Neuronal stem cell (in vitro differentiated cells): ENCODE results near the gene LVRN.

Experiments used
- DNase-seq: peaks from one replicate; pipeline ENCODE4 v3.0.0-alpha.2; 2013; ENCODE audit warnings: low spot score
- H2AFZ ChIP-seq: one replicate; pipeline ENCODE4 v1.6.1; 2013; ENCODE audit warnings: mild to moderate bottlenecking, low read length, inconsistent platforms
- H2AK5ac ChIP-seq: 2 replicates; pipeline ENCODE4 v1.6.1; 2013; ENCODE audit warnings: low read depth, mild to moderate bottlenecking, inconsistent platforms, low read length, moderate library complexity, mixed read lengths
- H2BK120ac ChIP-seq: 2 replicates; pipeline ENCODE4 v1.6.1; 2013; ENCODE audit warnings: low read depth, mild to moderate bottlenecking, inconsistent platforms, low read length, moderate library complexity, mixed read lengths
- H2BK12ac ChIP-seq: one replicate; pipeline ENCODE4 v1.6.1; 2013; ENCODE audit warnings: low read length, inconsistent platforms
- H2BK15ac ChIP-seq: 2 replicates; pipeline ENCODE4 v1.6.1; 2013; ENCODE audit warnings: mild to moderate bottlenecking, low read length, inconsistent platforms, mixed read lengths
- H2BK5ac ChIP-seq: one replicate; pipeline ENCODE4 v1.6.1; 2013; ENCODE audit warnings: inconsistent platforms, mild to moderate bottlenecking, low read length, moderate library complexity
- H3K14ac ChIP-seq: one replicate; pipeline ENCODE4 v1.6.1; 2013; ENCODE audit warnings: low read length, inconsistent platforms
- H3K18ac ChIP-seq: 2 replicates; pipeline ENCODE4 v1.6.1; 2013; ENCODE audit warnings: low read length, inconsistent platforms
- H3K23ac ChIP-seq: 2 replicates; pipeline ENCODE4 v1.6.1; 2013; ENCODE audit warnings: low read depth, mild to moderate bottlenecking, mixed read lengths, low read length, inconsistent platforms; ENCODE audit not compliant: poor library complexity
- H3K27ac ChIP-seq: replicated peaks from 3 replicates; pipeline ENCODE4 v1.5.1; 2013; ENCODE audit warnings: low read length, inconsistent platforms
- H3K27me3 ChIP-seq, 3 experiments: 2 replicates each; pipeline ENCODE4 v1.6.1; 2013; ENCODE audit warnings: low read length in 3 of 3, mild to moderate bottlenecking in 2 of 3, inconsistent platforms in 1 of 3, low read depth in 1 of 3, mixed read lengths in 1 of 3, moderate library complexity in 1 of 3; ENCODE audit not compliant: control insufficient read depth in 3 of 3, insufficient read depth in 3 of 3
- H3K36me3 ChIP-seq, 2 donors: replicated peaks in 1 of 2; 2 replicates each; pipeline ENCODE4 v1.6.1; 2013; ENCODE audit warnings: low read length in 2 of 2; ENCODE audit not compliant: control insufficient read depth in 2 of 2, insufficient read depth in 2 of 2
- H3K4ac ChIP-seq: 2 replicates; pipeline ENCODE4 v1.6.1; 2013; ENCODE audit warnings: inconsistent platforms, mild to moderate bottlenecking, low read length, moderate library complexity
- H3K4me1 ChIP-seq, 2 donors: 1 replicate in 1 of 2; 2 replicates in 1 of 2; pipeline ENCODE4 v1.6.1; 2013; ENCODE audit warnings: low read length in 2 of 2, low read depth in 1 of 2; ENCODE audit not compliant: control insufficient read depth in 2 of 2, insufficient read depth in 1 of 2
- H3K4me2 ChIP-seq: one replicate; pipeline ENCODE4 v1.6.1; 2013; ENCODE audit warnings: mild to moderate bottlenecking, low read length, inconsistent platforms; ENCODE audit not compliant: insufficient read depth, poor library complexity, severe bottlenecking
- H3K4me3 ChIP-seq, 2 donors: 2 replicates each; pipeline ENCODE4 v1.5.1; 2013; ENCODE audit warnings: low read length in 2 of 2, mild to moderate bottlenecking in 2 of 2, inconsistent platforms in 1 of 2, moderate library complexity in 1 of 2
- H3K79me1 ChIP-seq: one replicate; pipeline ENCODE4 v1.6.1; 2013; ENCODE audit warnings: low read depth, mild to moderate bottlenecking, inconsistent platforms, low read length, moderate library complexity
- H3K9ac ChIP-seq: one replicate; pipeline ENCODE4 v1.6.1; 2013; ENCODE audit warnings: mild to moderate bottlenecking, low read depth, low read length, inconsistent platforms; ENCODE audit not compliant: poor library complexity
- H3K9me3 ChIP-seq, 2 donors: replicated peaks in 1 of 2; 2 replicates each; pipeline versions ENCODE3 to v1.6.1; 2013; ENCODE audit warnings: low read length in 2 of 2, mild to moderate bottlenecking in 2 of 2, inconsistent platforms in 1 of 2, low read depth in 1 of 2, mixed read lengths in 1 of 2, moderate library complexity in 1 of 2; ENCODE audit not compliant: control insufficient read depth in 2 of 2, insufficient read depth in 1 of 2
- H4K8ac ChIP-seq: one replicate; pipeline ENCODE4 v1.6.1; 2013; ENCODE audit warnings: low read depth, mild to moderate bottlenecking, inconsistent platforms, low read length, moderate library complexity
- H4K91ac ChIP-seq: one replicate; pipeline ENCODE4 v1.6.1; 2013; ENCODE audit warnings: low read length, low read depth, mild to moderate bottlenecking, inconsistent platforms; ENCODE audit not compliant: poor library complexity
- WGBS, 2 donors: extraction: QIAGEN DNeasy Blood & Tissue Kit; methylation state at CpG; one replicate each; pipeline ENCODE4 v1.1.7; 2013; ENCODE audit warnings: missing lambda C conversion rate in 2 of 2, mixed read lengths in 1 of 2; ENCODE audit not compliant: insufficient read length in 2 of 2, insufficient replicate concordance in 1 of 2; ENCODE audit errors: extremely low coverage in 2 of 2; 5-methylcytosine and 5-hydroxymethylcytosine counted together

The LVRN gene

DNA sequence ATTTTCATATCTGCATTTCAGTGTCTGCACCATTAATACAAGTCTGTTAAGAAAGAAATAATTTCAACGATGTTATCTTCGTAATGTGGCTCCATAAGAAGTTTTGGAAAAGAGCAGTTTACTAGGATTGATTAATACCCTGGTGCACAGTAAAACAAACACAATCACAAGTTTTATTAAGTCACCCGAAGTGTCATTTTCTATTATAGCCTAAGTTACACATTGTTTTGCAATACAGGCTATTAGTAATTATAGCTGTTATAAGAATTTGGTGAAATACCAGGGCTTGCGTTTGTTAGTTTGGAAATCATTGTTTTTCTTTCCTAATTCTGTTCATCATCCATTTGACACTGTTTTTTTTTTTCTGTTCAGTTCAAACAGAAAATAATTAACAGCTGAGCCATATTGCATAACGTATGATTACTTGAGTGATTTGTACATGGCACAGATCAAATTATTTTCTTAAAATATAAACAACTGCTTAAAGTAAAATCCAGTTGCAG is 30.6 kb downstream of the LVRN start:
- Histone ChIP-seq H3K9me3 (no peaks in the 10 kb centered on the region), H3K36me3 (no peaks in the 10 kb centered on the region), H4K8ac (no peak overlapping the region), H4K91ac (no peak overlapping the region), H3K4ac (no peak overlapping the region), H3K79me1 (no peaks in the 10 kb centered on the region), H3K27ac (no peak overlapping the region), H3K18ac (no peak overlapping the region), H2BK5ac (no peak overlapping the region), H2BK120ac (no peak overlapping the region), H3K4me1 (no peaks in the 10 kb centered on the region), H3K14ac (no peak overlapping the region), H3K9ac (no peak overlapping the region), H2BK15ac (no peak overlapping the region), H3K4me2 (no peak overlapping the region), H3K23ac (no peak overlapping the region), H2AK5ac (no peak overlapping the region), H3K4me3 (no peak overlapping the region), H2BK12ac (no peak overlapping the region), H3K27me3 (no peaks in the 10 kb centered on the region), H2AFZ (no peak overlapping the region)
- WGBS, 2 donors = no CpG with 5 or more reads among the region's 5 CpGs
- DNase-seq = no peak

DNA sequence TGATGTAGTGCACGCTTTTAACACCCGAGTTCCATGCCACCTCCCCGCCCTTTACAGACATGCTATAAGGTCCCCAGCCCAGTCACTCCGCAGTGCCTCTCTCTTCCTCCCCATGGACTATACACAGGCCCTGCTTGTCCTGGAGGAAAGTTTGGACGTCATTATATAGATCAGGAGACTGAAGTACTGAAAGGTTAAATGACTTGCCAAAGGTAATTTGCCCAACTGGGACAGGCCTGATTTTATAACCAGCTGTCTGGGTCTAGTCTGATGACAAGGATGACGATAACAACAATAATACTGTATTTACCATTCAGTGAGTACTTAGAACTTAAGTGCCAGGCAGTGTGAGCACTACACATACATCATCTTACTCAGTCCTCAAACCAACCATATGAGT is 33.1 kb downstream of the LVRN start:
- Histone ChIP-seq H3K18ac (no peak overlapping the region), H3K9ac (no peak overlapping the region), H2BK15ac (no peak overlapping the region), H4K91ac (no peak overlapping the region), H3K9me3 (no peaks in the 10 kb centered on the region), H3K4me3 (no peak overlapping the region), H2AK5ac (no peak overlapping the region), H3K79me1 (no peaks in the 10 kb centered on the region), H3K4me1 (no peaks in the 10 kb centered on the region), H3K4ac (no peak overlapping the region), H2BK5ac (no peak overlapping the region), H3K27ac (no peak overlapping the region), H2BK120ac (no peak overlapping the region), H4K8ac (no peak overlapping the region), H3K14ac (no peak overlapping the region), H2BK12ac (no peak overlapping the region), H3K23ac (no peak overlapping the region), H3K36me3 (no peaks in the 10 kb centered on the region), H3K4me2 (no peak overlapping the region), H3K27me3 (no peaks in the 10 kb centered on the region), H2AFZ (no peak overlapping the region)
- no peak for DNase-seq
- WGBS, 2 donors = no CpG with 5 or more reads among the region's 6 CpGs

DNA sequence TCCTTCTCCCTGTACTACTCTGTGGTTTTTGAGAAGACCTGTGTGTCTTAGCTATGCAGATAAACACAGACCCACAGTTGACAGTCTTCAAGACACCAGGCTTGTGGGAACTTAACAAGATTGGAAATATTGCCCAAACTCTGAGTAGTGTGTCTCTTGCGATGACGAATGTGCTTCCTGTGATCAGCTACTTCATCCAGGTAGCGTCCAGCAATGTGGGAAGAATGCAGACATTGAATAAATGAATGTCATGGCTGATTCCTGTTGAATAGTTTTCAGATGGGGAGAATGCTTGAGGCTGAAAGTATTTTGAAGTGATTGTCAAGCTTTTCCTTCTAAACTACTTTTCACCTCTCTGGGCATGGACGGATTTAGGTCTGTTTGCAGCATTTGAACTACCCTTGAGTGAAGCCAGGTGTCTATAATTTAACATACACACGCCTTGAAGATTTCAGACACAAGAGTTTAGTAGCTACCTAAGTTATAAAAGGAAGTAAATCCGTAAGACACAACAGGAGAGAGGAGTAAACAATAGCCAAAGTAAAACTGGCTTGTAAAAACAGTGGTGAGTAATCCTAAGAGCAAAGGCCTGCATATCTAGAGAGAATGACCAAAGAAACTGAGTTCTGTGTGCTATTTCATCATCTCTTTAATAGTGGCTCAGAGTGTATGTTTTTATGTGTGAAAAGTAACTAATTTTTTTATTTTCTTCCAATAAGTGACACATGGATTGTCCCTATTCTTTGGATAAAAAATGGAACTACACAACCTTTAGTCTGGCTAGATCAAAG is 40.0 kb downstream of the LVRN start:
- Histone ChIP-seq H3K18ac (no peak overlapping the region), H2AK5ac (no peak overlapping the region), H3K4ac (no peak overlapping the region), H2BK12ac (no peak overlapping the region), H2BK5ac (no peak overlapping the region), H3K27me3 (no peaks in the 10 kb centered on the region), H3K9ac (no peak overlapping the region), H3K79me1 (no peaks in the 10 kb centered on the region), H3K36me3 (no peaks in the 10 kb centered on the region), H3K4me1 (no peaks in the 10 kb centered on the region), H3K4me2 (no peak overlapping the region), H3K27ac (no peak overlapping the region), H3K23ac (no peak overlapping the region), H2BK15ac (no peak overlapping the region), H3K9me3 (no peaks in the 10 kb centered on the region), H4K8ac (no peak overlapping the region), H2BK120ac (no peak overlapping the region), H4K91ac (no peak overlapping the region), H3K4me3 (no peak overlapping the region), H2AFZ (no peak overlapping the region), H3K14ac (no peak overlapping the region)
- WGBS, 2 donors = no CpG with 5 or more reads among the region's 6 CpGs
- DNase-seq = no peak

GRCh38 chr5:116004248-116004647 is 42.0 kb downstream of the LVRN start:
- Histone ChIP-seq H3K18ac (no peak overlapping the region), H3K36me3 (no peaks in the 10 kb centered on the region), H3K79me1 (no peaks in the 10 kb centered on the region), H3K4ac (no peak overlapping the region), H3K4me3 (no peak overlapping the region), H3K27me3 (no peaks in the 10 kb centered on the region), H2BK5ac (no peak overlapping the region), H3K14ac (no peak overlapping the region), H3K23ac (no peak overlapping the region), H3K9me3 (no peaks in the 10 kb centered on the region), H2BK12ac (no peak overlapping the region), H3K4me1 (no peaks in the 10 kb centered on the region), H3K27ac (no peak overlapping the region), H4K8ac (no peak overlapping the region), H2AFZ (no peak overlapping the region), H2BK15ac (no peak overlapping the region), H2AK5ac (no peak overlapping the region), H3K9ac (no peak overlapping the region), H4K91ac (no peak overlapping the region), H3K4me2 (no peak overlapping the region), H2BK120ac (no peak overlapping the region)
- WGBS, 2 donors = no CpG with 5 or more reads among the region's 3 CpGs
- DNase-seq = no peak
